ENCODE results near the gene CEP104. TPM values are rescaled to one million over a fixed set of nuclear protein-coding genes. Genes with fewer than 3 reads are reported as not detected.
A peak's percentile ranks its signal among the peaks of the same experiment; 100 is the strongest.

The CEP104 gene
- total RNA-seq, 6 experiments from 2014 or later, result 16.7 to 36.4 (median 26.6) TPM

DNA sequence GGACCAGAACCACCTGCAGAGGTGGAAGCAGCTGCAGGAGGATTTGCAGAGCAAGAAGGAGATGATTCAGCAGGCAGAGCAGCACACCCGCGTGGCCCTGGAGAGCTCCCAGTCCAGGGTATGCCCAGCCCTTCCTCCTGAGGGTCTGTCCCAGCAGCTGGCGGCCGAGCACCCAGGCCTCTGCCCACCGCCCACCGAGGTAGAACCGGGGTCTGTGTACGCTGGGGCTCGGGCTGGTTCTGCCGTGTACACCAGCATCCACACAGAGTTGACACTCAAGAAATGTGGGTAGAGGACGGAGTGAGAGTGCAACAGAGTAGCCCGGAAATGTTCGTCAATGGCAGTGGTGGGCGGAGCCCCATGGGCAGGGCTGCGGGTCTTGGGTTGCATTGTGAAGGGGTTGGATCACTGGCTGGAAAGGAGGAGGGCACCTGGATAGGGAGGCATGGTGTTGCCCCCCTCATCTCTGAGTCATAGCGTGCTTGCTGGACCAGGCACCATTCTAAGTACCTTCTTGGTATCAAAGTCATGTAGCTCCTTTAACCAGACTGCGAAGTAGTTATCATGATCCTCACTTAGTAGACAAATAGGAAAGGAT is 89.6 kb downstream of the CEP104 start:
- DNase-seq, result no peak
- 87% methylated on average over 3 of the region's 17 CpGs for WGBS (ENCODE audit: insufficient coverage, low coverage, low lambda C conversion rate, missing lambda C conversion rate)
- Histone ChIP-seq H3K27ac (no peak overlapping the region), H3K9me3 (no peaks in the 10 kb centered on the region), H3K4me3 (no peak overlapping the region), H3K4me1 (peaks cover 0 to 11% (median 0%) of the 10 kb centered on the region in 4 donors), H3K36me3 (no peaks in the 10 kb centered on the region), H3K27me3 (no peaks in the 10 kb centered on the region)
- intact Hi-C loops (cut with DNase I), result no loop called here
- ATAC-seq, result no peak
- no peak for TF ChIP-seq POLR2A (IDR thresholded peaks at IDR 0.05)
- TF ChIP-seq, protein P1, sequence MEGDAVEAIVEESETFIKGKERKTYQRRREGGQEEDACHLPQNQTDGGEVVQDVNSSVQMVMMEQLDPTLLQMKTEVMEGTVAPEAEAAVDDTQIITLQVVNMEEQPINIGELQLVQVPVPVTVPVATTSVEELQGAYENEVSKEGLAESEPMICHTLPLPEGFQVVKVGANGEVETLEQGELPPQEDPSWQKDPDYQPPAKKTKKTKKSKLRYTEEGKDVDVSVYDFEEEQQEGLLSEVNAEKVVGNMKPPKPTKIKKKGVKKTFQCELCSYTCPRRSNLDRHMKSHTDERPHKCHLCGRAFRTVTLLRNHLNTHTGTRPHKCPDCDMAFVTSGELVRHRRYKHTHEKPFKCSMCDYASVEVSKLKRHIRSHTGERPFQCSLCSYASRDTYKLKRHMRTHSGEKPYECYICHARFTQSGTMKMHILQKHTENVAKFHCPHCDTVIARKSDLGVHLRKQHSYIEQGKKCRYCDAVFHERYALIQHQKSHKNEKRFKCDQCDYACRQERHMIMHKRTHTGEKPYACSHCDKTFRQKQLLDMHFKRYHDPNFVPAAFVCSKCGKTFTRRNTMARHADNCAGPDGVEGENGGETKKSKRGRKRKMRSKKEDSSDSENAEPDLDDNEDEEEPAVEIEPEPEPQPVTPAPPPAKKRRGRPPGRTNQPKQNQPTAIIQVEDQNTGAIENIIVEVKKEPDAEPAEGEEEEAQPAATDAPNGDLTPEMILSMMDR (IDR thresholded peaks at IDR 0.05), result no peak

- DNase-seq (no peak), ATAC-seq (peak in 1 of 4 donors; percentile 10)
- Histone ChIP-seq H3K9me3 (no peaks in the 10 kb centered on the region), H3K4me1 (peaks cover 0 to 5% (median 0%) of the 10 kb centered on the region in 4 donors), H3K4me3 (no peak overlapping the region), H3K27me3 (no peaks in the 10 kb centered on the region), H3K36me3 (no peaks in the 10 kb centered on the region), H3K27ac (no peak overlapping the region)
- whole genome bisulfite sequencing (ENCODE audit: insufficient coverage, low coverage, low lambda C conversion rate, missing lambda C conversion rate), result no CpG with 5 or more reads among the region's 31 CpGs
- intact Hi-C loops (cut with DNase I), result no loop called here
- TF ChIP-seq POLR2A (IDR thresholded peaks at IDR 0.05), result no peak
- TF ChIP-seq, protein P1 (IDR thresholded peaks at IDR 0.05), result no peak
Observed at GRCh38 chr1:3763351-3764125, 93.5 kb downstream of the CEP104 start.

GRCh38 chr1:3762873-3763228 is 94.2 kb downstream of the CEP104 start:
- H3K4me1 ChIP-seq, result no peaks in the 10 kb centered on the region
- no peak overlapping the region for H3K4me3 ChIP-seq
- intact Hi-C loops (cut with DNase I), result no loop called here
- TF ChIP-seq, protein P1 (IDR thresholded peaks at IDR 0.05), result no peak
- TF ChIP-seq POLR2A (IDR thresholded peaks at IDR 0.05), result no peak
- ATAC-seq (peak in 1 of 4 donors; percentile 15), DNase-seq (no peak)
- no peaks in the 10 kb centered on the region for H3K9me3 ChIP-seq
- H3K36me3 ChIP-seq, result no peaks in the 10 kb centered on the region
- no peaks in the 10 kb centered on the region for H3K27me3 ChIP-seq
- WGBS (ENCODE audit: insufficient coverage, low coverage, low lambda C conversion rate, missing lambda C conversion rate), result 84% methylated on average over 4 of the region's 12 CpGs
- no peak overlapping the region for H3K27ac ChIP-seq

DNA sequence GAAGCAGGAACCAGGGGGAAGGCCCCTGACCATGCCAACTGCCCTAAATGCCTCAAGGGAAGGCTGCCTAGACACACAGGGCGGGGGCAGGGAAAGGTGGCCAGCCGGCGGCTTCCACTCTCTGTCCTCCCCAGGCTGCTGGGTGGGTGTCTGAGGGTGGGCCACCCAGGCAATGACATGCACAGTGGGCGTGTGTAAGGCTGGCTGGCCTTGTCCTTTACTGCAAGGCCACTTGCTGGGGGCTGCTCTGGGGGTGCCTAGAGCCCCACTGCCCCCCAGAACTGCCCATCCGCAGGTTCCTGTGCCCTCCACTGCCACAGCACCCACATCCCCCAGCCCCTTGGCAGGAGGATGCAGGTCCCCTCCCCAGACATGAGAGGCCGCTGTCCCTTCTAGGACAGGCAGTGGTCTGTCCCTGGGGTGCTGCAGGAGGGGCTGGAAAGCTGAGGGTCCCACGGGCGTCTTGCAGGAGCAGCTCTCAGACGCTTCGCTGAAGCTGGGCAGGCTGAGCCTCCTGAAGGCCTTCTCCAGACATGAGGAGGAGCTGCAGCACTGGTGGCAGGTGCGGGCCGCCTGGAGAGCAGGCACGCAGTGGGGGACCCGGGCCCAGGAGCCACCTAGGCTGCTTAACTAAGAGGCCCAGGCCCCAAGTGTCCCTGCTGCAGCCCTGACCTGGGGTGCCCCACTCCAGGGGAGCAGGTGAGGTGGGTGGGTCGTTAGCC is 94.7 kb downstream of the CEP104 start:
- Histone ChIP-seq H3K4me1 (no peaks in the 10 kb centered on the region), H3K9me3 (no peaks in the 10 kb centered on the region), H3K27me3 (no peaks in the 10 kb centered on the region), H3K27ac (no peak overlapping the region), H3K4me3 (no peak overlapping the region), H3K36me3 (no peaks in the 10 kb centered on the region)
- DNase-seq (no peak), ATAC-seq (peak in 1 of 4 donors; percentile 22)
- TF ChIP-seq POLR2A (IDR thresholded peaks at IDR 0.05), result no peak
- TF ChIP-seq, protein P1 (IDR thresholded peaks at IDR 0.05), result no peak
- intact Hi-C loops (cut with DNase I), result no loop called here
- 30% methylated on average over 2 of the region's 15 CpGs for WGBS (ENCODE audit: insufficient coverage, low coverage, low lambda C conversion rate, missing lambda C conversion rate)

Small RNA genes lying within 50 kb of the gene (small RNA-seq; reads per million reads assigned to genes)
- gene RN7SL574P, result 0 reads per million in 2 experiments

Other genes starting within 250 kb of the CEP104 start
- gene MEGF6, start 245.7 kb downstream of the CEP104 start, total RNA-seq, result 1 to 10 TPM; 2.2 to 9.6 (median 4.4) TPM
- 10 to 100 TPM; 42.5 to 54.6 (median 53.4) TPM for gene TPRG1L, start 232.2 kb downstream of the CEP104 start, total RNA-seq
- gene WRAP73, start 207.1 kb downstream of the CEP104 start, total RNA-seq, result 1 to 10 TPM; 5.6 to 9.1 (median 7.1) TPM
- 1 to 10 TPM in 2 of 6 experiments, under 1 TPM in 4; 0.05 to 2.3 (median 0.32) TPM for gene TP73, start 204.7 kb downstream of the CEP104 start, total RNA-seq
- not detected for gene CCDC27, start 104.8 kb downstream of the CEP104 start, total RNA-seq
- 1 to 10 TPM; 2.6 to 8.7 (median 4.6) TPM for gene SMIM1, start 84.5 kb downstream of the CEP104 start, total RNA-seq
- 10 to 100 TPM; 22.7 to 32.2 (median 25.8) TPM for gene LRRC47, start 60.7 kb downstream of the CEP104 start, total RNA-seq
- 1 to 10 TPM; 2.0 to 3.5 (median 2.9) TPM for gene DFFB, start 265 bp upstream of the CEP104 start, total RNA-seq
- gene C1orf174, start 43.1 kb upstream of the CEP104 start, total RNA-seq, result 10 to 100 TPM in 5 of 6 experiments, 1 to 10 TPM in 1; 9.7 to 20.9 (median 11.1) TPM